ENCODE measurements around the gene M1AP.
A peak's percentile ranks its signal among the peaks of the same experiment; 100 is the strongest.

M1AP gene, protein sequence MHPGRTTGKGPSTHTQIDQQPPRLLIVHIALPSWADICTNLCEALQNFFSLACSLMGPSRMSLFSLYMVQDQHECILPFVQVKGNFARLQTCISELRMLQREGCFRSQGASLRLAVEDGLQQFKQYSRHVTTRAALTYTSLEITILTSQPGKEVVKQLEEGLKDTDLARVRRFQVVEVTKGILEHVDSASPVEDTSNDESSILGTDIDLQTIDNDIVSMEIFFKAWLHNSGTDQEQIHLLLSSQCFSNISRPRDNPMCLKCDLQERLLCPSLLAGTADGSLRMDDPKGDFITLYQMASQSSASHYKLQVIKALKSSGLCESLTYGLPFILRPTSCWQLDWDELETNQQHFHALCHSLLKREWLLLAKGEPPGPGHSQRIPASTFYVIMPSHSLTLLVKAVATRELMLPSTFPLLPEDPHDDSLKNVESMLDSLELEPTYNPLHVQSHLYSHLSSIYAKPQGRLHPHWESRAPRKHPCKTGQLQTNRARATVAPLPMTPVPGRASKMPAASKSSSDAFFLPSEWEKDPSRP
- 0 reads per million in 2 donors for total RNA-seq

DNA sequence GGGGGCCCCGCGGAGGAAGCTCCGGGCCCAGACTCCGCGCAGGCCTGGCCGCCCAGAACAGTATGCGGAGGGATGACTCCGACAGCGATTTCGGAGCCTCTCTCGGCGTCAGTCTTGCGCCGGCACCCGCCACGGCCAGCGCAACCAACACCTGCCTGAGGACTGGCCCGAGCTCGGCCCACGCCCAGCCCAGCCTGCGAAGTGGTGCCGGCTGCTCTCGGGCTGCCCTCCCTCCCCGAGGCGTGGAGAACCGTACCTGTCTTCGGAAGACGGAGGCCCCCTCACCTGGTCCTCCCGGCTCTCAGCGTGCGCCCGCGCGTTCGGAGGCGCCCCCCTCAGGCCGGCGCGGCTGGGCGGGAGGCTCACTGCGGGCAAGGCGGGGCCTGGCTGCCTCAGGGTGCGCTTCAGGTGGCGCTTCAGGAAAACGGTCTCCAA, at the start of gene M1AP:
Gene M1AP, minus strand, starts transcription at position 322 of the 435 bp plus-strand sequence. CDS start 8,055 bp downstream, outside the sequence.
- no peak for DNase-seq

DNA sequence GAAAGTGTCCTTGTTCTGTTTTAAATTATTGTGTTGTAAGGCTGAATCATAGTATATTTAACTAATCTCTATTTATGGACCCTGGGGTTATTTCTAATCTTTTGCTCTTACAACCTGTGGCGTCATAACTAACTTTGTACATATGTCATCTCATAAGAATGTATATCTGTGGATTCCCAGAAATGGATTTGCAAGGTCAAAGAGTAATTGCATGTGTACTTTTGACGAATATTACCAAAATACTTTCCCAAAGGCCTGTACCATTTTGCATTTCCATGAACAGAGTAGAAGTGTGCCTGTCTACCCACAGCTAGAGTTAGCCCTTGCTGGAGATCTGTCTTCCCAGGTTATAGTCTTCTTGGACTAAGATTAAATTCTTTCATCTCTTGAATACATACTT, 48.7 kb upstream of the M1AP start:
- no peak for DNase-seq

DNA sequence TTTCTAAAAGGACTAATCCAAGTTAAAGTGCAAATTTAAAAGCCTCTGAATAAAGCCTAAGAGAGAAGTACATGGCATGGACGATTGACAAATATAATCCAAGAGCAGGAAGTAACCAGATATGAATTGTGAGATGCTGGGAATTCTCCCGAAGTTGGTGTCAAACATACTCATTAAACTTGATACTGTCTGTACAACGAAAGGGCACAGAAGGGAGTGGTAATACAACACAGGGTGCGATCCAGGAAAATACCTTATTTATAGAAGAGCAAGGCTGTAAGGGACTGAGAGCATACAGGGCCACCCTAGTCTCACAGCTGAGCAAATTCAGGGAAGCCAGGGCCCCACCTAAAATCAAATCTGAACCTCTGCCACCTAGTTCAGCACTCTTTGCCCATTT, 47.5 kb upstream of the M1AP start:
- DNase-seq = no peak

DNA sequence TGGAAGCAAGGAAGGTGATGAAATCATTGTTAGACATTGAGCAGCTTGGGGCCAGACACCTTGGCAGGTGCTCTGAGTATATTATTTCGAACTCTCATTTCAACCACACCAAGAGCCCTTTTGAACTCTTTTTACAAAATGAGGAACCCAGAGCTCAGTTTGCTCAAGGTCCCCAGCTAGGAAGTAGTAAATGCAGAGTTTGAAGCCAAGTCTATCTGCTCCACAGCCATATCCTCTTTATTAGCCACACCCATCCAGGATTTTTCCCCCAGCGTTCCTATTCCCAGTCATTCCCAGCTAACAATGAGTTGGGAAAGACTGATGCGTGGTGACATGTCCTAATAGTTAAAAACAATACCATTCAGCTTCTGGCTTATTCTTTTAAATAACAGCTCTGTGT, 46.2 kb upstream of the M1AP start:
- no peak for DNase-seq

DNA sequence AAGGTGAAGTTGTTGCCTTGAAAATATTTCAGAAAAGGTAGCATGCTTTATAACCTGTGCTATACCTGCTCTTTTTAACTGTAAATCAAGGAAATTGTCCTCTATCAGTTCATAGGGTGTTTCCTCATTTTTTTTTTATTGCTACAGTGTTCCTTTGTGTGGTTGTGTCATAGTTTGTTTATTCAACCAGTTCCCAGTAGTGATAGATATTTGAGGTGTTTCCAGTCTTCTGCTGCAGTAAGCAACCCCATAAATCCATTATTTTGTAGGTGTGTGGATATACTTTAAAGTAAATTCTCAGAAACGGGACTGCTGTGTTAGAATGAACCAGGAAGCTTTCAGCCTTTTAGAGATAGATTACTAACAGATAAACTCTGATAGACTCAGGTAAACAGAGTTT, 45.5 kb upstream of the M1AP start:
- no peak for DNase-seq

DNA sequence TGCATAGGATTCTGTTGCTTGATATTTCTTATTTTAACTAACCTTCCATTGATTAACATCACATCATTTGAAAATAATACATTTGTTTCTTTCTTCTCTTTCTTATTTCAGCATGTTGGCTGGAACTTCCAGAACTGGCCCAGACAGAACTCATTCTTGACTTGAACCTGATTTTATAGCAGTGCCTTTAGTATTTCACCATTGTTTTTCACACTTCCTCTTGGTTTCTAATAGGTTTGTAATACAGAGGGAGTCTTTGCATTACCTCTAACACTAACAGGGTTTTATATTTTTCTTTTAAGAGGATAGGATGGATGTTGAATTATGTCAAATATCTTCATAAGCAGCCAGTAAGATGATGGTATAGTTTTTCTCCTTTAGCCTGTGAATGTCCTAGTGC, 45.1 kb upstream of the M1AP start:
- DNase-seq = no peak

DNA sequence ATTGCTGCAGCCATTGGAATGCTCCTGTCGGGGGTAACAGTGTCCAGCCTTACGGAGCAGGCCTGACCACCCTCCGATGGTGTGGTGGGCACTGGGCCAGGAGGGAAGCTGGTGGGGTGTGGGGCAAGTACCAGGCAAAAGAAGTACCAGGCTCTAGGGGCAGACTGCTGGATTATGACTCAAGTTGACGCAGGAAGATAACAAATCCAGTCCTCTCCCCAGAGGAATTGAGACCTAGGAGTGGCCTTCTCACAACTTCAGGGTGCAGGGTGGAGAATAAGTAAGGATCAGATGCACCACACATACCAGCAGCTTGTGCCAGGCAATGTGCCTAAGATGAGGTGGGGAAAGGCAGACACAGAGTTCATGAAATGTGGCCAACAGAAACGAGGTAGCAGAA, 43.8 kb upstream of the M1AP start:
- no peak for DNase-seq

DNA sequence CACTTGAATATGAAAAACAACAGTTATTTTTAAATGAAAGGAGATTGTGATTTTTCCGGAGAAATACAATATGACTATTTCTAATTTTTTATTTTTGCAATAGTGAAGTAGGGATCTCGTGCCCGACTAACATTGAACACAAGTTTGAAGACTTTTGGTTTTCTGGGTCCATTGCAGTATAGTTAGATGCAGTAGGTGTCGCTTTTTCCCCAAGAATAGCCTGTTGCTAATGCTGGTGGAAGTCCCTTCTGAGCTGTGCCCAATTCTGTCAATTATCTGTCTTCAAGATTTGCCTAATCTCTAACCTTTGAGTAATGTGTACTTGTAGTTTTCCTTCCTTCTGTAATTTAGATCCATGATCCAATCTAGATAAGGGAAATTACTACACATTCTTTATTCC, 42.4 kb upstream of the M1AP start:
- peak in 1 of 5 experiments; percentile 47 for DNase-seq

DNA sequence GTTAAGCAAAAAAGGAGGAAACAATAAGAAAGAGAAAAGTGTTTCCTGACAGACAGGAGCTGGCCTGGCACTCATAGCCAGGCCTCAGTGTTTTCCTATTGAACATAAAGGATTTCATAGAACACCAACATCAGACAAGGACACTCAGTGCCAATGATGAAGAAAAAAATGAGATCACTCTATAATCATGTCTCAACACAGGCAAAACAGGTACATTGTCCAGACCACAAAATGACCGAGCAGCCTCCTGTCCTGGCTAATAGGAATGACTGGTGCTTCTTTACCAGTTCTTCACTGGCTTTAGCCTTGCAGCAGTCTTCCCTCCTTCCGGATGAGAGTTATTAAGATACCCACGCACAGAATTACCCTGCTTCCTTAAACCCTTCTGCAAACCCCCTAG, 41.5 kb upstream of the M1AP start:
- DNase-seq = no peak

DNA sequence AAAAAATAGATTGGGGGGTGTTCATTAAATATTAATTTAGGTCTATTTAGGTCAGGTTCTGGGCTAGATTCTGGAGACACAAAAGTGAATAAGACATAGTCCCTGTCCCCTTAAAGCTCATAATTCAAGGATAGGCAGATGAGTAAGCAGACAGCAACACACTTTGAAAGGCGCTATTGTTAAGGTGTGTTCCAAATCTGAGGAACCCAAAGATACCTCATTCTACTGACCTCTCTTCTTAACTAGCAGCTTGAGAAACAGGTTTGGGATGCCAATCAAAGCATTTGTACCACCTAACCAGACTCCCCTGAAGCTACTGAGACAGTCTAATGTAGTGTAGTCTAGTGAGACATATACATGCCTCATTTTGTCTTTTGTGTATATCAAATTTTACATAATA, 40.8 kb upstream of the M1AP start:
- no peak for DNase-seq

DNA sequence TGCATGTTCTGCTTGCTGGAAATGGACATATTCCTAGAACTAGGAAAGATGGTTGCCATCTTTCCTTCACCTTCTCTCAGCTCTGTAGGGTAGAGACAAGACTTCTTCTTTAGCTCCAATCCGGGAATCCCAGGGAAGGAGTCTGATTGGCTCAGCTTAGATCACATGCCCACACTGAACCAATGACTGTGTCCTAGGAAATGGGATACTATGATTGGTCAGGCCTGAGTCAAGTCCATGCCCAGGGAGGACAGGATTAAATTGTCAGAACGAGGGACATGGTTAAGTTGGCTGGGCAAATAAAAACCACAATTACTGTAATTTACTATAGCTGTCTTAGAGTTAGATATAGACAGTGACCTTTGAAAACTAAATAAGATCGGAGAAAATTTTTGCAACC, 37.3 kb upstream of the M1AP start:
- DNase-seq = no peak

DNA sequence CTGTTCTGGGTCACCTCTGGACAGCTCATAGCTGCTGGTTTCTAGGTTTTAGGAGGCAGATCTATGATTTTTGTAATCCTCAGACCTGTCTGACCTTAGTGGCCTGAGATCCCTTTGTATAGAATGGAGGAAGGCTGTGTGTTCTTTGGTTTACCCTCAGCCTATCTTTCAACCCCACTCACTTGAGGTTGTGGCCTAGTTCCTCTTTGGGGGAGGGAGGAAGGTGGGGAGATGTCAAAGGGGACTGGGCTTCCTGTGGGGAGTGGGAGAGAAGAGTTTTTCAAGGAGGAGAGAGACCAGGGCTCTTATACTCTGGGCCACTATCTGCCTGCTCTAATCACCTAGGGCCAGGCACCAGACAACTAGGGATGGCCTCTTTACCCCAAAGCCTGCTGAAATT, 34.4 kb upstream of the M1AP start:
- no peak for DNase-seq

DNA sequence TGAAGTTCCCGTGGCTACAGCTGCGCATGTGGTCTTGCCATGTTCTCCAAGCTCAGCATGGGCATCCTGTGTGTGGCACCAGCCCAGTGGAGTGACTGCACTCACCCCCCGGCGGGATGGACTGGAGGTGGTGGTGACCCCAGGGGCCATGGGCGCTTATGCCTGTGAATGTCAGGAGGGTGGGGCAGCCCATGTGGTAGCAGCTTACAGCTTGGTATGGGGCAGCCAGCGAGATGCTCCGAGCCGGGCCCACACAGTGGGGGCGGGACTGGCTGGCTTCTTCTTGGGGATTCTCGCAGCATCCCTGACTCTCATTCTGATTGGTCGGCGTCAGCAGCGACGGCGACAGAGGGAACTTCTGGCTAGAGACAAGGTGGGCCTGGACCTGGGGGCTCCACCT, 31.5 kb upstream of the M1AP start:
- no peak for DNase-seq

DNA sequence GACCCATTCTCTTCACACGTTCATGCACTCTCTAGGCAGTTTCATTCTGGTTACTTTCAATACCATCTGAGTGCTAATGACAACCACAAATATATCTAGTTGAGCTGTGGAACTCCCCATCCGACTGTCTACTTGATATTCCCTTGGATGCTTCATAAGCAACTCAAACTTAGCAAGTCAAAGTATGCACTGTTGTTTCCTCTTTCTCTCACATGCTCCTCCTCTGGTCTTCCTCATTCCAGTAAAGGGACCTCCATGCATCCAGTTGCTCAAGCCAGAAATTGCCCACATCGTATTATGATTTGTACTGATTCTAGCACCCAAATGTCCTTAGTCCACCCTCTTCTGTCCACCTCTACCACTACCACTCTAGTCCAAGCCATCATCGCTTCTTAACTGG, 28.2 kb upstream of the M1AP start:
- no peak for DNase-seq

DNA sequence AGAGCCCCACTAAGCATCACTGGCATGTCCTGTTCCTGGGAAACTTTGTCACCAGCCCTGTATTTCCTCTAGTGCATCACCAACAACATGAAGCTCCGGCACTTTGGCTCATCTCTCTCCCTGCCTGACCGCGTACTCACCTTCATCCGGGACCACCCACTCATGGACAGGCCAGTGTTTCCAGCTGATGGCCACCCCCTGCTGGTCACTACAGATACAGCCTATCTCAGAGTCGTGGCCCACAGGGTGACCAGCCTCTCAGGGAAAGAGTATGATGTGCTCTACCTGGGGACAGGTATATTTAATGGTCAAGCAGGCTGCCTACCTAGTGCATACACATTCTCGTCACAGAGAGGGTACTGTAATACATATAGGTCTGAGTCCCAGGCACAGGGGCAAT, 27.0 kb upstream of the M1AP start:
- no peak for DNase-seq

DNA sequence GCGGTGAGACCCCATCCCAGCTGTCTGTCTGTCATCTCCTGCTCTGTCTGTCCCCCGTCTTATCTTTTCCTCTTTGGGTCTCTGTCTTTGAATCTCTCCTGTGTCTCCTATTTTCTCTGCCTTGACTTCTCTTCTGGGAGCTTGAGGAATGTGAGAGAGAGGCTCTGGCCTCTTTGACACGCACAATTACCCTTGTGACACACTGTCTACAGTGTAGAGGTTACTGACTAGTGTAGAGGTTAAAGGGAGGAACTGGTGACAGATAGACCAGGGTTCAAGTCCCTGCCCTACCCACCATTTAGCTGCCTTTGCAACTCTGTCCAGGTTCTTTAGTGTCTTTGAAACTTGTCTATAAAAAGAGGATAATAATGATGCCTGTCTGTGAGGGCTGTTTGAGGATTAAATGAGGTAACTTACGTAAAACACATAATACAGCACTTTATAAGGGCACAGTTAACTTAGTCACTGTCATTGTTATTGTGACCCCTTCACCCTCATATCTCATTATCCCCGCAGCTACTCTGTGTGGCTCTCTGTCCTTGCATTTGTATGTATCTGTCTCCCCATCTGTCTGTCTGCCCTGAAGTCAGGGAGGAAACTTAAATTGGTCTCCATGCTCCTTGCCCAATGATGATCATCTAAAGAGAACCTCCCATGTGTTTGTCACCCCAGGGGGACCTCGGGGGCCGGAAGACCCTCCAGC, 25.8 kb upstream of the M1AP start:
- no peak for DNase-seq

DNA sequence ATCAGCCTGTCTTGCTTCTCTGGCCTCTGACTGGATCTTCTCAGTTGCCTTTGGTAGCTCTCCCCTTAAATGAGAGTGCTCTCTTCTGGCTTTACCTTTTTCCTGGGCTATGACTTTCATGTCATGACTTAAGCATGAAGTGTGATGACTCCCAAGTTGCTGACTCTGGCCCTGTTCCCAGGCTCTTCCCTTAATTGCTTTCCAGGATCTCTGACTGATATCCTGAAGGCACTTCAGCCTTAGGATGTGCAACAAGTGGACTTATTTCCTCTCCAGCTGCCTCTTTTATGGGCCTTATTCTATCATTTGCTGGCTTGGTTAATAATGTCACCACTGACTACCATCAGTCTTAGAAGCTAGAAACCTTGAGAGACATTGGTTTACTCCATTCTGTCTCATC, 23.3 kb upstream of the M1AP start:
- no peak for DNase-seq

DNA sequence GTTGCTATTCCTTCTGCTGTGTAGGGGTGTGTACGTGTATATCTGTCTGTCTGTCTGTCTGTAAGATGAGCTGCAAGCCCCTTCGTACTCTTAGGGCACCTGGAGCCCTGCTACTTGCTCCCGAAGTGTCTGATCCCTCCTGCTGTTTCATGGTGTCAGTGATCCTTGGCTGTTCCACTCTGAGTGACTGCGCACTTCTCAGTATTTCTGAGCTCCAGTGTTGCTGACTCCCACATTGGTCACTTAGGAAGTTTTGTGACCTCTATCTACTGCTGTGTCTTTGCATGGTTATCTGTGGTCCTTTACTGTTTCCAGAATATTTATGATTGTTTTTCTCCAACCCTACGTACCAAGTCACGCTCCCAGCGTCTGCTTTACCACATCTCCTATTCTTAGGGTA, 22.1 kb upstream of the M1AP start:
- no peak for DNase-seq

DNA sequence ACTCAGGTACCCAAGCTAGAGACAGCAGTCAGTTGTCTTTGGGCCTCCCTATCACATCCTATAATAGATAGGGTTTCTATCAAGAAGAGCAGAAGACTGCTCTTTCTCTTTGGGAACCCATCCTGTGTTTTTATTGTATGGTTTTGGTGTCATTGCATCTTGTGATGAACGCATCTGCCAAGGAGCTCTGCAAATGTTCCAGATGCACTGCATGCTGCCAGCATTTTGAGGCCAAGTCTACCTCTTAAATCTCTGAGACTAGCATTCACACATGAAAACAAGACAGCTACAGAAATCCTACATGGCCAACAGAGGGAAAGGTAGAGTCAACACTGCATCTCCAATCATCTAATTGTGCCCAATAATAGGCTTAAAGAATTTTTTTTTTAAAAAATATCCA, 20.0 kb upstream of the M1AP start:
- no peak for DNase-seq

DNA sequence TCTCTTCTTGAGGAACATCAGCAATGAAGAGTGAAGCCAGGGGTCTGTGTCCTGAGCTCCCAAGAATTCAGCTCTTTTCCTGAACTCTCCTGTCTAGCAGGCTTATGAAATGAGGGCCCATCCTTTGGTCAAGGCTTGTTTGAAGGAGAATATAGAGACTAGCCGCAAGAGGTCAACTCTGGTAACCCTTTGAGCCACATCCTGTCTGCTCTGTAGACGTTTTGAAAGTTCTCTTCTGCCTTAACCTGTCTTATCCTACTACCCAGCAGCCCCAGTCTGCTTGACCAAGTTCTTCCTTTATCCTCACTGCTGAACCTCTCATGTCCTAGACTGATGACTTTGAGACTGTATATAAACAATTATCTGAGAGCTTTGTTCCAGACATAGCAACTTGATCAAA, 11.3 kb upstream of the M1AP start:
- no peak for DNase-seq

DNA sequence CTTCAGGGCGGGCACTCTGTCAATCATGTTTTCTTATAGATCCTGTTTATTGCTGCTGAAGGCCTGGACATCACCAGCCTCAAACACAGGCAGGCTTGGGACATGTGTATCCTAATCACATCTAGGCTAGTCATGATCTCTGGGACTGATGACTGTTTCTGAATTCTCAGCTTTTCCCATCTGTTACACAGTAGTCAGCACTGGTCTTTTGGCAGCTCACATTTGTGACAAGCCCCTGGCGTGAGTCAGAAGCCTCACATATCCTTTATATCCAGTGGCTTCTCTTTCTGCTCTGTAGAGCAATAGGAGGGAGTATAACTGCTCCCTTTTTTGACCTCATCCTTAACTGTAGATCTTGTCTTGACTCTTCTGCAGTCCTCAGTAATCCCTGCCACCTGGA, 10.4 kb upstream of the M1AP start:
- no peak for DNase-seq

DNA sequence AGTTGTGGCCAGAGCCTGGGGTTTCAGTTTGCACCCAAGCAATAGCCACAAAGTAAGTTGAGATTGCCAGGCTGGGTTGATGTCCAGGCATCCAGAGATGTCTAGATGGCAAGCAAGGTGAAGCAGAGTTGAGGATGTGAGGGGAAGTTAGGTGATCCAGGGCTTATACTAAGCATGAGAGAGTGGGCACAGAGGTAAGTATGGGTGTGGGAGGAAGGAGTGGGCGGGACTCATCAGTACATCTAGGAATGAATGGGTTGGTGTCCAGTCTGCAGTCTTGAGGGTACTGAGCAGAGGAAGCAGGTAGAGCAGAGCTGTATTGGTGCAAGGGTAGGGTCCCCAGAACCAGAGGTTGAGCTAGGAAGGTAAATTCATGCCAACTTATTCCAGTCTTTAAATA, 7.4 kb upstream of the M1AP start:
- no peak for DNase-seq

DNA sequence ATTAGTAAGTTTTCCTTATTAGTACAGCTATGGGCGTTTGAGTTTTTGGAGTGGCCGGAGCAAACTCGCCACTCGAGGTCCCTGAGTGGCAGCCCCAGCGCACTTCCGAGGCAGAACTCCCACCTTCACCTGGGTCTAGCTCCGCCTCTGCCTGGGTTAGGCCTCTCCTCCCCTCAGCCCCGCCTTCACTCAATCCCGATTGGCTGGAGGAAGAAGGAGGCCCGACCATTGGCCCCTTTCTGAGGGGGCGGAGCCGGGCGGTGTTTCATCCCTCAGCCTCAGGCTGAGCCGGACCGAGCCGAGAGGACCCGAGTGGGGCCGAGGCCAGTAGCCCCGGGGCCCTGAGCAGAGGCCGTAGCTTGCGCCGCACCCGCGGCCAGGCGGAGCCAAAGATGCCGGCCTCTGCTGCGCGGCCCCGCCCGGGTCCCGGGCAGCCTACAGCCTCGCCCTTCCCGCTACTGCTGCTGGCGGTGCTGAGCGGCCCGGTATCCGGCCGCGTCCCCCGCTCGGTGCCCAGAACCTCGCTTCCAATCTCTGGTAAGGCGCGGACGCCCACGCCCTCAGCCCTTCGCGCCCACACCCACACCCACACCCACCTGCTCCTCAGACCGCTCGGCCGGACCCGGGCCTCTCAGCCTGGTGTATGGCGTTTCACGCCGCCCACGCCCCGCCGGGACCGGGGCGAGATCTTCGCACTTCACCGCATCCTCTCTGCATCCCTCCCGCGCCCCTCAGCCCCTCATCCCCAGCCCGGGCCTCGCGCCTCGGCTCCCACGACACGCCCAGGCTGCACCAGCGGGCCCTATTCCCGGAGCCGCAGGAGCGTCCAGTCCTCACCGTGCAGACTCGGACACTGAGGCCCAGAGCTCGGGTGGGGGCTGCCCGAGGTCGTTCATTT, 6.1 kb upstream of the M1AP start, which contains the start of gene SEMA4F:
Gene SEMA4F, plus strand, starts transcription at position 263 of the 898 bp plus-strand sequence. Its CDS starts 130 bp downstream, at position 393.
- peak; percentile 81 to 96 (median 91) for DNase-seq

All from T-helper 2 cell (primary cell).